Fibroblast of upper back skin (primary cell): ENCODE results near the gene MEF2C.
"Not testable (repeated sequence)": the region's sequence is repeated elsewhere in the genome, so short reads cannot be mapped to it uniquely, and the experiment has no call there.

Source experiments
- DNase-seq: peaks from one replicate; pipeline ENCODE4 v3.0.0-alpha.2; 2013

Gene MEF2C

GRCh38 chr5:88883059-88883835 is at the start of gene MEF2C:
Gene MEF2C (minus strand): TSS chr5:88883184. CDS start chr5:88823788, 59,396 bp downstream.
- peak; percentile 88 for DNase-seq

- no peak for DNase-seq
These were observed 49.6 kb upstream of the MEF2C start for GRCh38 chr5:88932541-88932940.

DNA sequence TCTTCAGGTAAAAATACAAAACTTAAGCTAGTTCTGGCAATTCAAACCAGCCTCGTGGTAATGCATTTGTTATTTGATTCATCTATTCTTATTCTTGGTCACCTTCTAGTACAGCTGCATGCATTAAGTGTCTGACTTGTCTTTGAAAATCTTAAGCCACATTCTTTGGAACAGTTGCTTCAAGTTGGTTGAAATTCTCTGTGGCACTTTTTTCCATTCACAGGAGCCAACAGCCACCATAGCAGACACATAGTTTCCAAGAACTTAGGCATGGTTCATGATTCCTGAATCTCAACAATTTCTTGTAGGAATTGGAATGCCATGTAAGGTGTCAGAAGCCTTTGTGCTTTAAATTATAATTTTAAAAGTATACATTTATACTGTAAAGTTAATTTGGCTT is 47.4 kb upstream of the MEF2C start:
- no peak for DNase-seq

GRCh38 chr5:88929385-88929784 is 46.4 kb upstream of the MEF2C start:
- DNase-seq, result no peak

- DNase-seq, result no peak
These were observed 43.8 kb upstream of the MEF2C start for GRCh38 chr5:88926774-88927173.

DNA sequence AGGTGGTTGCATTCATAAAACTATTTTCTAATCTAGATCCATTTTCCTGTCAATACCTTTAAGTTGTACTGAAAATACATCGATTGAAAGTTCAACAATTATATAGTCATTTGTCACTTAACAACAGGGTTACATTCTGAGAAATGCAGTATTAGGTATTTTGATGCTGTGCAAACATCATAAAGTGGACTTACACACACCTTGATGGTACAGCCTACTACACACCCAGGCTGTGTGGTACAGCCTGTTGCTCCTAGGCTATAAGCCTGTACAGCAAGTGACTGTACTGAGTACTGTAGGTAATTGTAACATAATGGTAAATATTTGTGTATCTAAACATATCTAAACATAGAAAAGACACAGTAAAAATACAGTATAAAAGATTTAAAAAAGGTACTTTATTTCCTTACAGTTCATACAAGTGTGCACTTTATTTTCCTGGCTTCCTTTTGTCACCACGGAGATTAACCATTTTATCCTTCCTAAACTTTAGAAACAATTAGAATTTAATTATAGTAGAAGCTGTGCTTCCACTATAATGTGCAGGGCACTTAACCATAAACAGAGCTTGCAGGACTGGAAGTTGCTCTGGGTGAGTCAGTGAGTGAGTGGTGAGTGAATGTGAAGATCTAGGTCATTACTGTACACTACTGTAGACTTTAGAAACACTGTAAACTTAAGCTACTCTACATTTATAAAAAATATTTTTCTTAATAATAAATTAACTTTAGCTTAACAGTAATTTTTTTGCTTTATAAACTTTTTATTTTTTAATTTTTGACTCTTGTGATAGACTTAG is 42.9 kb upstream of the MEF2C start:
- DNase-seq, result peak; percentile 50

GRCh38 chr5:88924330-88924657 is 41.3 kb upstream of the MEF2C start:
- DNase-seq, result no peak

GRCh38 chr5:88923623-88924329 is 40.8 kb upstream of the MEF2C start:
- DNase-seq, result no peak

DNA sequence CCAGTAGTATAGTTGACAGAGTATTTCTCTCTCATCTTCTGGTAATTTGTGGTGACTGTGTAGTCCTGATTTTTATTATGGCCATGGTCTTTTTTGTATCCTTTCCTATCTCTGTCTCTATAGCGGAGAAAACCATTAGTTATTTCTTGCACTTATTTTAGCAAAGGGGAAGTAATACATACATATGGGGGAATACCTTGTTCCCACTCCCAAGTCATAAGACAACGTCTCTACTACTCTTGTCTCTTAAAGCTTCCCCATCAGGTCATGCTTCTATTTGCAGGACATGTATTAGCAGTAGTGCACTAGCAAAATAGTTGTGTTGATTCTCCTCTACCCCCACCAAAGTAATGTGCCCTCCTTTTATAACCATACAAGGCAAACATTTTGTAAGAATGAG is 29.8 kb upstream of the MEF2C start:
- DNase-seq, result not testable (repeated sequence)

DNA sequence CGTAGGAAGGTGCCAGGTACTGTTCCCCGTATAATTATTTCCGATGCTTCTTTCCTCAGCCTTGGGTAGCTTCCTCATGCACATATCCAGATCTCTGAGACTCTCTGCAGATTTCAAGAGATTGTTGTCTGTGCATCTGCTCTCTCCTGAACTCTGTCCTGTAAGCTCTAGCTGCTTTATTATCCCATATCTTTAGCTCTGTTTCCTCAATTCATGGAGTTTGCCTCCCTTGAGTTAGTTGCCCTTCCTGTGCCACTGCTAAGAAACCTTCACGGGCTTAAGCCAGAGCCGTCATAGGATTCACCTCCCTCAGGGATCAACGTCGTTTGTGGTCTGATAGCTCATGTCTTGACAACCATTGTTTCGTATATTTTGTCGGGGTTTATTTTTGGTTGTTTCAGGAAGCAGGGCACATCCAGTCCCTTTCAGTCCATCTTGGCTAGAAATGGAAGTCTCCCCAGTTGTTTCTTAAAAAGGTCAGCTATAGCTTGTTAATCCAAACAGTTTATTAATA is 28.1 kb upstream of the MEF2C start:
- DNase-seq, result not testable (repeated sequence)

DNA sequence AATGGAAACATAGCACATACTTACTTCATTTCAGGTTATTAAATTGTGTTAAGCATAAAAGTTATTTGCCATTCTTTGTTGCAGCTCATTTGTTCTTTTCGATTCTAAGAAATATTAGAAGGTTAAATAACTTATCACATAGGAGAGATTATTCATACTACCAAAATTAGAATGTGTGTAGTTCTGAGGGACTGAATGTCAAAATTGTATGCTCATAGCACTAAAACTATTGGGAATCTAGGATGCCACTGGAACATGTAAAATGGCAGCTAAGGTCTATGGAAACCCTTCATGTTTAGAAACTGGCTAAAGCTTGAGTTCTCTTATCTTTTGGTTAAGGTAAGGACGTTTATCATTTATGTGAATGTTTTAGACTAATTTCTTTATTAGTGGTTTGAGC is 21.5 kb upstream of the MEF2C start:
- DNase-seq, result not testable (repeated sequence)

DNA sequence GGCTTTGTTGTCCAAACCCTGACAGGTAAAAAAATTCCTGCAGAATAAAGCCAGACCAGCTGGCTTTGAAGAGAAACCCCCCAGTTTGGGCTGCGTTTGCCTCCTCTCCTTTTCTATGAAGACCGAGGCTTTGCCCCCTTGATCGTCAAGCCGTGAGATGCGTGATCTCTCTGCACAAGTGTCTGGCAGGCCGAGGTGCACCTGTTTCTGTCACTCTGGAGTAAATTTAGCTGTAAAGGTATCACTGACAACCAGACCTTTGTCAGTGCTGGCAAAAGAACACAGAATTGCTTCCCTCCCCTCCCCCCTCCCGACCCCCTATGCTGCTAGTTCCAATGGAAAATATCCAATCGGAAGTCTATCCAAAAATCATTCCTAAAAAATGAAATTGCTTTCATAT is 21.0 kb upstream of the MEF2C start:
- DNase-seq, result not testable (repeated sequence)

- DNase-seq, result not testable (repeated sequence)
These were observed 18.1 kb upstream of the MEF2C start for GRCh38 chr5:88901077-88901476.

DNA sequence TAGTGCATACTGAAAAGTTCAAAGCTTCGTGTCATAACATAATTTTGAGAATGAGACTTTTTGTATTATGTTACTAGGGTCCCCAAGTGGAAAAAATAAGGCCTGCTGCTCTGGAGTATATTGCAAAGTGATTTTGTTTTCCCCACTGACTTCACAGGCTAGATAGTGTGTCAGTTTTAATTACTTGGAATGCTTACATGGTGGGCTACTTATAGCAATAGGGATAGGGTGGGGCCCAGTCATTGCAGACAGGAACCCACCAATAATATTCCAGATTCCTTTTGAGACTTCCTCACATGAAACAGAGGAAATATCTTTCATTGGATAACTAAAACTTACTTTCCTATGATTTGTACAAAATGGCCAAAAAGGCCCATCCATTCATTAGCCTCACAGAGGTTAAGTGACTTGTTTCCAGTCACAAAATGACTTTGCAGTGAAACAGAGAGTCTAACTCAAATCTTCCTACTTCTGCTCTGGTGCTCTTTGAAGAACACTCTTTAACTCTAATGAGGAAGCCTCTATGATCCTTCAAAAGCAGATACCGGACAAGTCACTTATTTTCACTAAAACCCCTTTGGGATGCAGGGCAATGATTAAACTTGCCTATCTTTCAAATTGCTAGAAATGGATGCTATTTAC is 16.2 kb upstream of the MEF2C start:
- DNase-seq, result no peak

GRCh38 chr5:88897748-88898147 is 14.8 kb upstream of the MEF2C start:
- no peak for DNase-seq

- no peak for DNase-seq
These were observed 12.9 kb upstream of the MEF2C start for GRCh38 chr5:88895681-88896501.

DNA sequence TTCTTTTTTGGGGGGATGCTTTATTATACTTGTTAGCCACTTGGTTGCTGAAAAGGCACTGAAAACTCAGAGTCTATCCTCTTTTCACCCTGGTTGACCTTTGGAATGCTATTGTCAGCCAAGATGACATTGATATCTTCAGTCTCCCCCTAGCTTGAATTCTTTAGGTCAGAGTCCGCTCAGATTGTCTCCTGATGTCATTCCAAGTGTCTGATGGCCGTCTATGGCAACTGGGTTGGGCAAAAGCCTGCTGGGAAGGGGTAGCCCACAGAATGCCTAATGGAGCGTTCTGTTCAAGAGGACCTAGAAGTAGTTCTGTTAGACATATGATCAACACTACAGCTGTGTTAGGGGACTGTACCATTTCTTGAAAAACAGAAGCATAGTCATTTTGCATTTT is 9.7 kb upstream of the MEF2C start:
- DNase-seq, result no peak

- DNase-seq, result no peak
These were observed 7.2 kb upstream of the MEF2C start for GRCh38 chr5:88890070-88890781.

DNA sequence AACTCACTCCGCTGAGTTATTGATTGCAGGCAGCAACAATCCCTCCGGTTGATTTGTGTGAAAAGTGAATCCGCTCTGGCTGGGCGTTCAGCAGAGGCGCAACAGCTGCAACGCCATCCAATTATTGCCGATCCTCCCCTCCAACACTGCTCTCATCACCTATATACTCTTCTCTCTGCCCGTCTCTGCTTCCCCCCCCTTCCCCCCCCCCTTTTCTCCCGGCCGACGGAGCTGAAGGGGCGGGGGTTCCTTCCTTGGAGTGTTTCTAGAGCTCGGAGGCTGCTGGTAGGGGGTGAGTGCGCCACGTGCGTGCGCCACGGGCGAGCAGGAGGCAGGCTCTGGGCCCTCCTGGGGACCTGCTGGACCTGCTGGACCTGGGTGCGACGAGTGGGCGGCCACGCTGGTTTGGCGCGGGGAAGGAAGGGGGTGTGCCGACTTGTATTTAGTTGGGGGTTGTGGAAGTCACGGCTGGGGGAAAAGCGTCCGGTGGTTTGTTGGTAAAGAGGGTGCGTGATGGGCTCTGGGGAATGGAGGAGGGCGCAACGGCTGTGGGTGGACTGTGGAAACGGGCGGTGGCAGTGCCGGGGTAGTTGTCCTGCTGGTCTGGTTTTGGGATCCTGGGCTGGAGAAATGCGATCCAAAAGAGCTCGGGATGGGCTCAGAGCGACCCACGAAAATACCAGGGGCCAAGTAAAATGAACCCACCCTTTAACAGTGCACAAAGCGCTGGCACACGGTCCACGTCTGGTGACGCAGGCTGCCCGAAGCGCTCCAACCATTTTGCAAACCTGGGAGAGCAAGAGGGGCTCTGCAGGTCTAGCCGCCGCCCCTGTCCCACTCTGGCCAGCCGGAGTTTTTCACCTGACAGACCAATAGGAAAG is 6.4 kb upstream of the MEF2C start:
- DNase-seq, result peak; percentile 41

GRCh38 chr5:88888848-88889188 is 5.8 kb upstream of the MEF2C start:
- DNase-seq, result no peak
